GM12873 (cell line): Measurements from ENCODE around the gene CDC14B.

Source experiments
- CTCF ChIP-seq: IDR thresholded peaks from 2 replicates; pipeline ENCODE4 v1.5.1; 2012; ENCODE audit warnings: low read depth, mild to moderate bottlenecking, moderate library complexity, low read length, control low read depth; ENCODE audit not compliant: insufficient read depth; ENCODE audit errors: missing control alignments

CDC14B gene

DNA sequence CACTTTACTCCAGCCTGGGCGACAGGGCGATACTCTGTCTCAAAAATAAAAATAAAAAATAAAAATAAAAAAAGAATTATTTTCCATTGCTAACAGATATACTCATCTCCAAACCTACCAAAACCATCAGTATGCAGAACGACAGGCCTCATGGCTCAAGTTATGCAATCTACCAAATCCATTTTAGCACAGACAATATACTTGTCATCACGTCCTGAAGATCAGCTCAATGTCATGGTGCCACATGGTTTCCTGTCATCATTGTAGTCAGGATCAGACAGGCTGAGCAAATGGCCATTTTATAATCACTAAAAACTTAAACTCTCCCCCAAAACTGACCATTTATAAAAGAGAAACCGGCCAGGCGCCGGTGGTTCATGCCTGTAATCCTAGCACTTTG, 100.5 kb downstream of the CDC14B start:
- TF ChIP-seq CTCF, result no peak

DNA sequence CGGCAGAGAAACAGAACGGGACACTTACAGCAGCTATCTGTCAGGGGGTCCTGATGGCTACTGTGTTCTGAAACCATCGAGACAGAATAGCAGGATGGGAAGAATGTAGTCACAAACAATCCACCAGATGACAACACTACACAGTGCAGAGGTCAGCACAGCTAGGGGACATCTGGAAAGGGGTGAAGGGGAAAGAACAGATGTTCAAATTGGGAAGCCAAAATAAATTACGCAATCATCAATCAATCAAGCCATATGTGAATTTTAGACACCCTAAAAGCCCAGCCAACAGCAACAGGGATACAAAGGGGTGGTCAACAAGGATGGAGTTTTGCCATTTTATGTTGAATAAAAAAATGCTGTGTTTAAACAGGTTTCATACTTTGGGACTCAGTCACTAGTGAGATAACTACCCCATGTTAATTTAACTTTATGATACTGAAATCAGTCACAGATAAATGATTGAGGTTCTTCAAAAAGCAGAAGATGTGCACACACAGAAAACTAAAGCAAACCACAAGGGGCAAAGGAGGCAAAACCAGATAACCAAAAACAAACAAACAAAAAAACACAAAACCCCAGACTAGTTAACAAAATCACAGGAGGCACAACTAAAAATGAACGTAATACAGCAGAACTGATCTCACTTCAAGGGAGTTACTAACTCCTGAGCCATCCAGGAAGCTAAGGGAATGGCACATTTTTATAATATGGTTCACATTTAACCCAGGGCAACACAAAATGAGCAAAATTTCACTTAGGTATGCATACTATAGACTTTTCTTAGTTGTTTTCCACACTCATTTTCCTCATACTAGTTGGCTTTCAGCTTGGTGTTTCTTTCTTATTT, 103.8 kb downstream of the CDC14B start:
- no peak for TF ChIP-seq CTCF

GRCh38 chr9:96514800-96515158, 104.9 kb downstream of the CDC14B start:
- no peak for TF ChIP-seq CTCF

DNA sequence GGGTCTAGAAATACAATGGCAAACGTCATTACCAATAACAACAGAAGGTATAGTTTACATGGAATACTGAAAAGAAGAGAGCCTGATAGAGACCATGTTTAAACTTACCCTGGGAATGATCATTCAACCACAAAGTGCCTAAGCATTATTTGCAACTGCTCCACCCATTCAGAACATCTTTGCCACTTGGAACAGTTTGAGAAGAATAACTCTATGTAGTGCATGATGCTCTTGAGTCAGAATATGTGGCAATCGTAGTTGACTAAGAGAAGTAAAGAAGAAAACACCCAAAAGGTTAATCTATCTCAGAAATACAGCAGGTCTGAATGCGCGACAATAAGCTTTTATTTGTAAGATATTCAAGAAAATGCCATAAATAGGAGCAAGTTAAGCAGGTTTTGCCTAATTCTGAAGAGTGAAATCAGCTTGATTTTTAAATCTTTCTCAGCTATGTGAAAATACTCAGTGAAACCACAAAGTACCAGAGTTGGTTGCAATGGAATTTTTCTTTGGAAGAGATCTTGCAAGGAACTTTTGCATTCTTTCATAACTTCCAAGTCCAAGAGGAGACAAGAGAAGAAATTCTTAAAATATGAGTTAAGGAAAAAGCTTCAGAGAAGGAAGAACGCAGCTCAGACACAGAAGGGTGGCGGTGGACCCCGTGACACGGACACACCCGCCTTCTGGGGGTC, 105.4 kb downstream of the CDC14B start:
- TF ChIP-seq CTCF, result no peak

DNA sequence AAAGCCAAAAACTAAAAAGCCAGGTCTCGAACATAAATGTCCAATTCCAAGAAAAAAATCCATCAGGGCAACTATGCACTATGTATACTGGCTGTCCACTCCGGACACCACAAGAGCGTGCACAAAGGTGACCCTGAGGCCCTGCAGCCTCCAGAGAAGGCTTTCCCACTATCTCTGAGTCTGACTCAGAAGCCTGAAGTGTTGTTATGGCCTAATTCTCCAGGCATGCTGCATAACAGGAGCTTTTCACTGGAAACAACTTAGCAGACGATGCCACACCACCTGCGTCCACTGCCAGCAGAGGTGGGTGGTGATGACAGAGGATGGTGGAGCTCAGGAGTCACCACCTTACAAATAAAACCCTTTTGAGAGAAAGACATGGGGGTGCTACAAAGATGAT, 106.0 kb downstream of the CDC14B start:
- no peak for TF ChIP-seq CTCF

GRCh38 chr9:96512240-96512639, 107.4 kb downstream of the CDC14B start:
- no peak for TF ChIP-seq CTCF

DNA sequence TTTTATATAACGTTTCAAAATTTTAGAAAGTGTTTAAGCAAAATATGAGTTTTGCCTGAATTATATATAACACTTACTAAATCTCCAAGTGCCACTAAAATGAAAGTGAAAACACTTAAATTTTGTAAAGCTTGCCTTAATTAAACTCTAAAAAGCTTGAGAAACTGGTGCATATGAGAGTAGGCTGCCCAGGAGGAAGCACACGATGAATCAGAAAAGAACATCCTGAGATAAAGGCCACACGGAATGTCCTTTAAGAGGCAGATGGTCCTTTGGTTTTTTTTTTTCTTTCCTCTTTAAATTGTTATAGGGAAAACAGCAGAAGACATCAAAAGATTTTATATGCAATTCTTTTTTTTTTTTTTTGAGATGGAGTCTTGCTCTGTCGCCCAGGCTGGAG, 109.4 kb downstream of the CDC14B start:
- no peak for TF ChIP-seq CTCF
